PC-3 (cell line): ENCODE measurements around the gene MRAP. TPM values are rescaled to one million over a fixed set of nuclear protein-coding genes. Genes with fewer than 3 reads are reported as not detected.

Experiments
- ATAC-seq: fragments of 200-7000 bp; cut with Tn5 transposase; 2 replicates; pipeline ENCODE4 v1.9.1; 2020; ENCODE audit warnings: mild to moderate bottlenecking, moderate library complexity
- BruUV-seq: library from RNA; stranded (reverse); fragments of 400-500 nt; replicated peaks from 2 replicates; lab custom pipeline; 2021; lab: Mats Ljungman, UMichigan
- CTCF ChIA-PET: fragments of 300-600 bp; sonication (Branson Sonifier 250); formaldehyde crosslinking; loops from one replicate; lab custom pipeline; 2022; ENCODE audit warnings: antibody characterized with exemption; lab: Charles Lee
- POLR2A ChIA-PET: fragments of 300-600 bp; sonication (Branson Sonifier 250); formaldehyde crosslinking; loops from one replicate; lab custom pipeline; 2022; ENCODE audit warnings: antibody characterized with exemption; ENCODE audit not compliant: unreplicated experiment; lab: Charles Lee
- DNase-seq: peaks from one replicate; pipeline ENCODE4 v3.0.0-alpha.2; 2015
- H2AFZ ChIP-seq: fragments of 300-600 bp; sonication (generic); 2 replicates; pipeline ENCODE4 v1.6.0; 2016; ENCODE audit warnings: antibody characterized with exemption, low read length
- H3F3A ChIP-seq: fragments of 300-600 bp; sonication (generic); one replicate; pipeline ENCODE4 v1.6.0; 2017; ENCODE audit warnings: antibody characterized with exemption, low read length, control low read depth, mild to moderate bottlenecking; ENCODE audit not compliant: unreplicated experiment
- H3K27ac ChIP-seq: fragments of 300-600 bp; sonication (generic); 2 replicates; pipeline ENCODE4 v1.5.1; 2016; ENCODE audit warnings: mild to moderate bottlenecking, low read length
- H3K27me3 ChIP-seq: fragments of 300-600 bp; sonication (generic); 2 replicates; pipeline ENCODE4 v1.6.1; 2016; ENCODE audit warnings: low read length, mixed read lengths
- H3K36me3 ChIP-seq: fragments of 300-600 bp; sonication (generic); 2 replicates; pipeline ENCODE4 v1.6.1; 2016; ENCODE audit warnings: low read depth, mixed run types, low read length, mixed read lengths
- H3K4me1 ChIP-seq: fragments of 300-600 bp; sonication (generic); 2 replicates; pipeline ENCODE4 v1.5.1; 2016; ENCODE audit warnings: low read length; ENCODE audit not compliant: insufficient read depth
- H3K4me2 ChIP-seq: fragments of 300-600 bp; sonication (generic); 2 replicates; pipeline ENCODE4 v1.6.0; 2016; ENCODE audit warnings: low read length
- H3K4me3 ChIP-seq: fragments of 300-600 bp; sonication (generic); 2 replicates; pipeline ENCODE4 v1.5.1; 2016; ENCODE audit warnings: mild to moderate bottlenecking, low read length, mixed read lengths
- H3K79me2 ChIP-seq: fragments of 300-600 bp; sonication (generic); 2 replicates; pipeline ENCODE4 v1.6.1; 2017; ENCODE audit warnings: low read length, mixed read lengths
- H3K9ac ChIP-seq: fragments of 300-600 bp; sonication (generic); 2 replicates; pipeline ENCODE4 v1.6.0; 2016; ENCODE audit warnings: mild to moderate bottlenecking, low read length
- H3K9me2 ChIP-seq: fragments of 300-600 bp; sonication (generic); replicated peaks from 2 replicates; pipeline ENCODE4 v1.6.1; 2016; ENCODE audit warnings: mixed run types, low read length, mixed read lengths
- H3K9me3 ChIP-seq: fragments of 300-600 bp; sonication (generic); 2 replicates; pipeline ENCODE4 v1.6.1; 2016; ENCODE audit warnings: low read length, mixed read lengths
- H4K20me1 ChIP-seq: fragments of 300-600 bp; sonication (generic); 2 replicates; pipeline ENCODE4 v1.6.1; 2016; ENCODE audit warnings: low read length, mixed read lengths
- CTCF ChIP-seq: fragments of 300-600 bp; sonication (generic); conservative IDR thresholded peaks from 2 replicates; pipeline ENCODE4 v1.5.1; 2017; ENCODE audit warnings: antibody characterized with exemption, low read depth, mild to moderate bottlenecking, low read length
- EZH2 ChIP-seq: fragments of 300-600 bp; sonication (generic); IDR thresholded peaks from one replicate; pipeline ENCODE4 v1.6.1; 2017; ENCODE audit warnings: antibody characterized with exemption, mild to moderate bottlenecking, low read length; ENCODE audit not compliant: unreplicated experiment
- EZH2phosphoT487 ChIP-seq: fragments of 300-600 bp; sonication (generic); IDR thresholded peaks from 2 replicates; pipeline ENCODE4 v1.6.1; 2018; ENCODE audit warnings: mild to moderate bottlenecking, antibody characterized with exemption, low read length, borderline replicate concordance
- intact Hi-C: fragments of 100-400 bp; cut with micrococcal nuclease; formaldehyde crosslinking; loops from 2 replicates; pipeline ENCODE4 v1.9.0; 2023
- total RNA-seq: library from RNA; depleted of rRNA; stranded (reverse); fragments of >200 nt; gene quantifications from 2 replicates; pipeline ENCODE4 v1.2.3, GENCODE V29; 2014

MRAP gene
- total RNA-seq, 1 experiment from 2014 or later, result not detected

- H3K27ac ChIP-seq, result no peak overlapping the region
- no peaks in the 10 kb centered on the region for H3K27me3 ChIP-seq
- no peaks in the 10 kb centered on the region for H3K4me1 ChIP-seq
- H3K4me2 ChIP-seq, result no peak overlapping the region
- no peaks in the 10 kb centered on the region for H3K9me2 ChIP-seq
- H3K4me3 ChIP-seq, result no peak overlapping the region
- H3K9ac ChIP-seq, result no peak overlapping the region
- CTCF ChIA-PET, result no interaction called here
- TF ChIP-seq EZH2phosphoT487 (no peak), CTCF (no peak), EZH2 (no peak)
- H3F3A ChIP-seq, result no peaks in the 10 kb centered on the region
- H3K79me2 ChIP-seq, result no peaks in the 10 kb centered on the region
- DNase-seq, result no peak
- H4K20me1 ChIP-seq, result no peaks in the 10 kb centered on the region; the same call in 1 of the 2 replicates
- BruUV-seq, result no TSS peak
- H3K9me3 ChIP-seq, result no peaks in the 10 kb centered on the region
- POLR2A ChIA-PET, result no interaction called here
- no peak overlapping the region for H2AFZ ChIP-seq
- intact Hi-C loops, result no loop called here
- ATAC-seq, result no peak
- H3K36me3 ChIP-seq, result peaks cover 82% of the 10 kb centered on the region
Measured at GRCh38 chr21:32333953-32334673, 35.5 kb downstream of the MRAP start.

GRCh38 chr21:32334980-32335531 lies 36.4 kb downstream of the MRAP start:
- Histone ChIP-seq H3F3A (no peaks in the 10 kb centered on the region), H3K4me1 (peaks cover 5% of the 10 kb centered on the region), H3K4me2 (no peak overlapping the region), H3K27me3 (no peaks in the 10 kb centered on the region), H3K27ac (no peak overlapping the region), H3K79me2 (no peaks in the 10 kb centered on the region), H3K9me2 (no peaks in the 10 kb centered on the region), H3K9me3 (no peaks in the 10 kb centered on the region), H4K20me1 (no peaks in the 10 kb centered on the region; the same call in 1 of the 2 replicates), H2AFZ (no peak overlapping the region), H3K36me3 (peaks cover 77% of the 10 kb centered on the region), H3K4me3 (no peak overlapping the region), H3K9ac (no peak overlapping the region)
- POLR2A ChIA-PET, result no interaction called here
- CTCF ChIA-PET, result no interaction called here
- TF ChIP-seq CTCF (no peak), EZH2 (no peak), EZH2phosphoT487 (no peak)
- ATAC-seq (no peak), DNase-seq (no peak)
- intact Hi-C loops, result no loop called here
- no TSS peak for BruUV-seq
